ENCODE data around the gene CCDC60.

DNA sequence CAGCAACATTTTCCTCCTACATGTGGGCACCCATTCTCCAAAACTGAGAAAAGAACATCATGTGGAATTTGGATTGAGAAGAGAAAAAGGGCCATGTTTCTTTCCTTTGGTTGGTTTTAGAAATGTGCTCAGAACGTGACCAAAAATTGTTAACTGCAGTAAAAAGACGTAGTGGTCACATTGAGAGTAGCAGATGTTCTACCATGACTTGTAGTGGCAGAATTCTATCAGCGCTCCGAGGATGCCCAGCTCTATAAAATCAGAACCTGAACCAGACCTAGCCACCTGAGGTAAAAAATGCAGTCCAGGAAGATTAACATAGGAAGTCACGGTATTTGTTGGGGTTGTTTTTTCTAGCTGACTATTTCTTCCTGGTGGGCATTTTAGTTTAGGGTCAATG lies 157.3 kb downstream of the CCDC60 start:
- no peak for TF ChIP-seq EP300 (IDR thresholded peaks at IDR 0.05)
- TF ChIP-seq, protein P1, sequence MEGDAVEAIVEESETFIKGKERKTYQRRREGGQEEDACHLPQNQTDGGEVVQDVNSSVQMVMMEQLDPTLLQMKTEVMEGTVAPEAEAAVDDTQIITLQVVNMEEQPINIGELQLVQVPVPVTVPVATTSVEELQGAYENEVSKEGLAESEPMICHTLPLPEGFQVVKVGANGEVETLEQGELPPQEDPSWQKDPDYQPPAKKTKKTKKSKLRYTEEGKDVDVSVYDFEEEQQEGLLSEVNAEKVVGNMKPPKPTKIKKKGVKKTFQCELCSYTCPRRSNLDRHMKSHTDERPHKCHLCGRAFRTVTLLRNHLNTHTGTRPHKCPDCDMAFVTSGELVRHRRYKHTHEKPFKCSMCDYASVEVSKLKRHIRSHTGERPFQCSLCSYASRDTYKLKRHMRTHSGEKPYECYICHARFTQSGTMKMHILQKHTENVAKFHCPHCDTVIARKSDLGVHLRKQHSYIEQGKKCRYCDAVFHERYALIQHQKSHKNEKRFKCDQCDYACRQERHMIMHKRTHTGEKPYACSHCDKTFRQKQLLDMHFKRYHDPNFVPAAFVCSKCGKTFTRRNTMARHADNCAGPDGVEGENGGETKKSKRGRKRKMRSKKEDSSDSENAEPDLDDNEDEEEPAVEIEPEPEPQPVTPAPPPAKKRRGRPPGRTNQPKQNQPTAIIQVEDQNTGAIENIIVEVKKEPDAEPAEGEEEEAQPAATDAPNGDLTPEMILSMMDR (IDR thresholded peaks at IDR 0.05), result no peak
- no peak for TF ChIP-seq POLR2A (IDR thresholded peaks at IDR 0.05)
- TF ChIP-seq POLR2AphosphoS5 (IDR thresholded peaks at IDR 0.05), result no peak
